HuH-7 (cell line): ENCODE measurements around the gene NOL6.
"Not testable (repeated sequence)": the region's sequence is repeated elsewhere in the genome, so short reads cannot be mapped to it uniquely, and the experiment has no call there.

Experiments
- DNase-seq: peaks from one replicate; pipeline ENCODE4 v3.0.0; 2011; ENCODE audit warnings: low spot score

NOL6 gene

DNA sequence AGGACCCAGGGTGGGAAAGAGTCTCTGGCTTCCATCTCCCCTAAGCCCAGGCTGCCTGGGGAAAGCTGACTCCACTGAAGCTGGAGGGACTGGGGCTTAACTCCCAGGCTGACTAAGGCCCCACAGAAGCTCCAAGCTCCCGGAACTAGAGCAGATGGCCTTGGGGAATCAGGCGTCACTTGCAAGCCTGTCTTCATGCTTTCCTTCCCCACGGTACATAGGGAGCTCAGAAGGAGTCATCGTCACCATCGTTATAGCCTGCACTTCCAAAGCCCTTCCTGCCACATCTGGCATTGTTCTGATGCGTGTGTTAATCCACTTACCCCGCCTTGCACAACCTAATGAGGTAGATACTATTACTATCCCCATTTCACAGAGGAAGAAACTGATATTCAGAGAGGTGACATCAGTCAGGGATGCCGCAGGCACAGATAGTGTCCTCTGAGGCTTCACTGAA lies 37.9 kb downstream of the NOL6 start:
- DNase-seq: no peak

DNA sequence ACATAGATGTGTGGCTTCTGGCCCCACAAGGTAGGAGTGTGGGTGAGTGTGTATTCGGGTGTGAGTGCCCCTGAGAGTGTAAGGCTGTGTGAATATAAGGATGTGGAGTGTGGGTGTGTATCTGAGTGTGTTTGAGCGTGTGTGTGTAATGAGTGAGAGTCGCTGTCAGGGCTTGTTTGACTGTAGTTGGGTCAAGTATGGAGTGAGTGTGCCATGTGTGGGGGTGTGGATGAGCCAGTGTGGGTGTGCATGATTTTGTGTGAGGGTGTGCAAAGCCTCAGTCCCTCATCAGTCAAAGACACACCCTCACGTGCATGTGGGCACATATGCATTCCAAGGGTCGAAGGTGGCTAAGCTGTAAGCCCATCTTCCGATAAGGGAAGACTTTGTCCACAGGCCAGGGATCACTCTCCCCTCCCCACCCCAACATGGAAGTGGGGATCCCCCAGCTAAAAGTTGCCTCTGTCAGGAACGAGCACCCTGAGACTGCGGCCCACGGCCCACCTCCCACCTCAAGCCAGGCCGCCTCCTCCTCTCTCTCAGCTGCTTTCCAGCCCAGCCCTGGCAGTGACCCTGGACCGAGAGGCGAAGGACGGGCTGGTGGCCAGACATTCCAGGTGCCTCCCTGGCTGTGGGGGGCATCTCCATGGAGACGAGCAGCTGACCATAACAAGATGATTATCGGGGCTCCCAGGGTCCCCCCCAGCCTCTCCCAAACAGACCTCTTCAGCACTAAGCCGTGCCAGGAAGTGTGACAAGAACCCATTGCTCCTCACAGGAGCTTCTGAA lies 39.2 kb downstream of the NOL6 start:
- DNase-seq: no peak

DNA sequence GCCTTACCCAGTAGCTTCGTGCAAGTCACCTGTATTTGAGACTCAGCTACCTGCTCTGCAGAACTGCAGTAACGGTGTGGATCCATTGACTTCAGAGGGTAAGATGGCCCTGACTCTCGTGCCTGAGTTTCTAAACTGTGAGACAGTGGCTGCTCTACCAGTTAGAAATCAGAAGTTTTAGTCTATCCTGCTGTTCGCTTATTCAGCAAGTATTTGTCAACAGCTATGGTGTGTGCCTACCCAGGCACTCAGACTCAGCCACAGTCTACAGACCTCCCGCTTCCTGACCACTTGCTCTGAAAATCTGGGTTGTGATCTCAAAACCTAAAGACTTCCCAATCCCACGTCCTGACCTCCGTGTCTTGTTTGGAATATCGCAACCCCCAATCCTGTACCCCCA lies 39.9 kb downstream of the NOL6 start:
- DNase-seq: no peak

DNA sequence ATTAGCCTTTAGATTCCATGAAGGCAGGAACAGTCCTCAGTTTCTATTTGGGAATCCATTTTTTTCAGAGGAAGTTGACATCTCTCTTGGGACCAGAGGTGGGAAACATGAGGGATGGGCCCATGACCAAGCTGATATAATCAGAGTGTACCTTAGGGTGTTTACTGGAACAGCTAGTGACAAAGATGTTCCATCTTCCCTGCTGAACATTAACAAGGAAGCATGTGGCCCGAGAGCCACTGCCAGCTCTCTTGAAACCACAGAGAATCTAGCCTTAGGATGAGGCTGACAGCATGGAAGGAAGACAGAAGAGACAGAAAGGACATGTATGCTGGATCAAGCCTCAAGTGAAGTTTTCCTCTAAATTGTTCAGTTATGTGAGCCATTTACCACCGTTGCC lies 42.3 kb downstream of the NOL6 start:
- DNase-seq: no peak

DNA sequence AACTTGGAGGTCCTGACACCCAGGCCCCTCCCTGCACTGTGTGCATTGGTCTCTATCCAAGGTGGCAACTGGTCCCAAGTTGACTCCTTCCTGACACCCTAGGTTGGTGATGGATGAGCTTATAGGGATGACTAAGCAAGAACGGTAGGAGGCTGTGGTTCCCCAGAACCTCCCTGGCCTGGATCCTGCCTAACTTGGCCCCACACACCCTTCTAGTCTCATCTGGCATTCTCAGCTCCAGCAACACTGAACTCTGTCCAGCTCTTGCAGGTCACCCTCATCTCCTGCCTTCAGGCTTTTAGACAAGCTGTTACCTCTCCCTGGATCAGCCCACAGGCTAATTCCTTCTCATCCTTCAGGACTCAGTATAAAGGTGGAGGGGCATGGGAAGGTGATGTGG lies 42.8 kb downstream of the NOL6 start:
- no peak for DNase-seq

DNA sequence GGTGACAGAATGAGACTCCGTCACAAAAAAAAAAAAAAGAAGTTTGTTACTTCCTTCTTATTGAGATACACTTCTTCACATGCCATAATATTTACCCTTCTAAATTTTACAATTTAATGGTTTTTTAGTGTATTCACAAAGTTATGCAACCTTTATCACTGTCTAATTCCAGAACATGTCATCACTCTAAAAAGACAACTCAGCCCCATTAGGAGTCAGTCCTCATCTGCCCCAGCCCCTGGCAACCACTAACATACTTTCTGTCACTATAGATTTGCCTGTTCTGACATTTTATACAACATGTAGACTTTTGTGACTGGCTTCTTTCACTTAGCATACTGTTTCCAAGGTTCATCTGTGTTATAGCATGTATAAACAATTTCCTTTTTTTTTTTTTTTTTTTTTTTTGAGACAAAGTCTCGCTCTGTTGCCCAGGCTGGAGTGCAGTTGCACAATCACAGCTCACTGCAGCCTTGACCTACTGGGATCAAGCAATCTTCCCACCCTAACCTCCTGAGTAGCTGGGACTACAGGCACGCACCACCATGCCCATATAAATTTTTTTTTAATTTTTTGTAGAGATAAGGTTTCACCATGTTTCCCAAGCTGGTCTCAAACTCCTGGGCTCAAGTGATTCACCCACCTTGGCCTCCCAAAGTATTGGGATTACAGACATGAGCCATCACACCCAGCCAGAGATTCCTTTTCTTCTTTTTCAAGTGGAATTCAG lies 44.3 kb downstream of the NOL6 start:
- no peak for DNase-seq

GRCh38 chr9:33426843-33427293 lies 46.9 kb downstream of the NOL6 start:
- no peak for DNase-seq

DNA sequence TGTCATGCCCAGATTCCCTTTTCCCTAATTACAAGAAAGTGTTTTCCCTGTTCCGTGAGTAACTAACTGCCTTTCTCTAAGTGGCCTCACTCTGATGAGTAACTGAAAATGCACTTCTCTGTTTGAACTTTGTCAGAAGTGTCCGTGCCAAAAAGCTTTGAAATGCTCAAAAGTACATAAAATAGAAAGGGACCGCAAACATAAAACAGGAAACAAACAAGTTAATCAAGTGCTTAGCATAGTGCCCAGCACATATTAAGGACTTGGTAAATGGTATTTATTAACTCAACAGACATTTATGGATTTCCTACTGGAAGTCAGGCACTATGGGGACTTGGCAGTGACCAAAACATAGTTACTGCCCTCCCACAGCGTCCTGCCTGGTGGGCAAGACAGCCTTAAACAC lies 48.6 kb downstream of the NOL6 start:
- DNase-seq: no peak

DNA sequence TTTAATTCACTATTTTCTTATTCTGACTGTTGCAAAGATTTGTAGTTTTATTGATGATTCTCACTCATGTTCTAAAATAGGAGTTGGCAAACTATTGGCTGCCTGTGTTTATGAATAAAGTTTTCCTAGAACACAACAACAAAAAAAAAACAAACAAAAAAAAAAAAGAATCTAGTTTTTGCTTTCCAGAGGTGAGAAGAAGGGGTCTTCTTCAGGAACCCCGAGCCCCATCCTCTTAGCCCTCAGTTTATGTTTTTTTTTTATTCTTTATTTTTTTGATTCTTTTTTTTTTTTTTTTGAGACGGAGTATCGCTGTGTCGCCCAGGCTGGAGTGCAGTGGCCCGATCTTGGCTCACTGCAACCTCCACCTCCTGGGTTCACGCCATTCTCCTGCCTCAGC lies 49.2 kb downstream of the NOL6 start:
- not testable (repeated sequence) for DNase-seq

- not testable (repeated sequence) for DNase-seq
These were observed 49.7 kb downstream of the NOL6 start for GRCh38 chr9:33424043-33424442.

DNA sequence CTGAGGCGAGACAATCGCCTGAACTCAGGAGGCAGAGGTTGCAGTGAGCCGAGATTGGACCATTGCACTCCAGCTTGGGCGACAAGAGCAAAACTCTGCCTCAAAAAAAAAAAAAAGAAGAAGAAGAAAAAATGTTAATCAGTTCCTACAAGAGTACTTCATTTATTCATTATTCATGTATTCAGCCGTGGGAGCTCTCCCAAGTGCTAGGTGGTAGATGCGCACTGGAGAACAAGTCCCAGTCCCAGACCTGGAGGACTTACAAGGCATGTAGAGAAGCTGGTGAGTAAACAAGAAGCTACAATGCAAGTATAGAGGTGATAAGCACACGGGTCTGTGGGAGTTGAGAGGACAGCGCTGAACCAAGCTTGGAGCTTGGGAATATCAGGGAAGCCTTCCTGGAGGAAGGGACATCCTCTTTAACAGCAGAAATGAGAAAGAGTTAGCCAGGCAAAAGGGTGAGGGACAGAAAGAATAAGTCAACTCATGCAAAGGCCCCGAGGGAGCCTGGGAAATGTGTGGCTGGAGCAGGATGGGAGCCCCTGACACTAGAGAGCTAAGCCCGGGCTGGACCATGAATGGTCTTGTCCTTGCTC lies 53.9 kb downstream of the NOL6 start:
- no peak for DNase-seq

- no peak for DNase-seq
These were observed 55.6 kb downstream of the NOL6 start for GRCh38 chr9:33418090-33418489.

DNA sequence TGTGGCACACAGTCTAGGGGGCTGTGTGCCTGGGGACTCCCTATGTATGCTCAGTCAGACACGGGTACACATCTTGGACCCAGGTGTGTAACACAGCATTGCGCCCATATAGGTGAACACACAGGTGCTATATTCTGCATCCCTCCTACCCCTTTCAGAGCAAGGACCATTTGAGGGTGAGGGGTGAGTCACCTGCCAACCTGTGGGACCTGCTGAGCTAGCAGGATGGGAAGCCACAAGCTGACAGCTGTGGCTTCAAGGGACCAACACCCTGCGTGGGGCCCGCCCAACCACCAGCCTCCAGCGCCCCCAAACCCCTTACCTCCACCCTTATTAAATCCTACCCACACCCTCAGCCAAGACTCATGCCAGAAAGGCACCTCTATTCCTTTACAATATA lies 56.7 kb downstream of the NOL6 start:
- no peak for DNase-seq

GRCh38 chr9:33415501-33416038 lies 58.2 kb downstream of the NOL6 start:
- peak; percentile 81 for DNase-seq

DNA sequence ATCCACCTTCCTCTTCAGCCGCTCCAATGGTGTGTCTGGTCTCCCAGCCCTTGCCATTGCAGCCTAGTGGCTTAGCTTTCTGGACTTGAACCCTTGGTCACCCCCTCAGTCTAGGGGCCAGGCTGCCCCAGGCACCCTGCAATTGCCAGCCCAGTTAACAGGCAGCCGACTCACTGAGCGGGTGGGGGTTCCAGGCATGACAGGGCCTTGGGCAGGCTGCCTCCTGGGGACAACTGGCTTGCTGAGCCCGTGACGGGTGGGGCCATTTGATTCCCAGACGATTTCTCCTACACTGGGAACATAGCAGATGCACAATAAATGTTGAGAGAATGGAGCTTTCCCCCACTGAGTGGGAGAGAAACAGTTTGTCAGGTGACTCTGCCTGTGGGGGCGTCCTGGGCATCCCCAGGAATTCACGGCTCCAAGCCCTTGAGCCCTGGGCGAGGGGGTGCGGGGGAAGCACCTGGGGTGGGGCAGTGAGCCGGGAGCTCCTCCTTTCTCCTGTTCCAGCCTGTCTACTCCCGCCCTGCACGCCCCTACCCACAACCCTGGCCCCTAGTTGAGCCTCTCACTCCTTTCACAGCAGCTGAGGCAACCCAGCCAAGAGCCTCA lies 58.7 kb downstream of the NOL6 start:
- DNase-seq: no peak

- DNase-seq: no peak
These were observed 59.5 kb downstream of the NOL6 start for GRCh38 chr9:33414268-33414667.
